Panc1 (cell line): ENCODE data around the gene KLK12. TPM values are rescaled to one million over a fixed set of nuclear protein-coding genes. Genes with fewer than 3 reads are reported as not detected.

Experiments used
- ATAC-seq: fragments of 200-7000 bp; cut with Tn5 transposase; 2 replicates; pipeline ENCODE4 v1.9.1; 2020; ENCODE audit warnings: mild to moderate bottlenecking, moderate library complexity
- Bru-seq: library from RNA; stranded (reverse); fragments of 400-500 nt; gene quantifications from one replicate; lab custom pipeline; 2021; lab: Mats Ljungman, UMichigan
- BruChase-seq, 2 experiments: library from RNA; stranded (reverse); fragments of 400-500 nt; gene quantifications; one replicate each; lab custom pipeline; 2021; lab: Mats Ljungman, UMichigan
- BruUV-seq: library from RNA; stranded (reverse); fragments of 400-500 nt; replicated peaks from 2 replicates; lab custom pipeline; 2021; lab: Mats Ljungman, UMichigan
- CTCF ChIA-PET: fragments of 300-600 bp; sonication (Branson Sonifier 250); formaldehyde crosslinking; loops from one replicate; lab custom pipeline; 2022; ENCODE audit warnings: antibody characterized with exemption; lab: Charles Lee
- POLR2A ChIA-PET: fragments of 300-600 bp; sonication (Branson Sonifier 250); formaldehyde crosslinking; loops from one replicate; lab custom pipeline; 2022; ENCODE audit warnings: antibody characterized with exemption; lab: Charles Lee
- DNase-seq: peaks from one replicate; pipeline ENCODE4 v3.0.0-alpha.2; 2010; ENCODE audit warnings: low read depth, low spot score
- H3K27ac ChIP-seq: 2 replicates; pipeline ENCODE4 v1.5.1; 2011; ENCODE audit warnings: mild to moderate bottlenecking, low read length, inconsistent platforms
- H3K27me3 ChIP-seq: fragments of 200-500 bp; sonication (Bioruptor generic); 2 replicates; pipeline ENCODE4 v1.6.0; 2014; ENCODE audit warnings: low read length, inconsistent platforms; ENCODE audit not compliant: control insufficient read depth, insufficient read depth
- H3K36me3 ChIP-seq: fragments of 200-500 bp; sonication (Bioruptor generic); 2 replicates; pipeline ENCODE4 v1.5.1; 2014; ENCODE audit warnings: inconsistent platforms, mild to moderate bottlenecking, low read length, moderate library complexity; ENCODE audit not compliant: control insufficient read depth, insufficient read depth
- H3K4me1 ChIP-seq: 2 replicates; pipeline ENCODE4 v1.5.1; 2011; ENCODE audit warnings: inconsistent platforms, mild to moderate bottlenecking, low read length, moderate library complexity; ENCODE audit not compliant: control insufficient read depth, insufficient read depth
- H3K4me3 ChIP-seq, 2 experiments: 2 replicates each; pipeline ENCODE4 v1.5.1; 2011 to 2012; ENCODE audit warnings: low read depth in 2 of 2, low read length in 2 of 2, mild to moderate bottlenecking in 2 of 2, inconsistent platforms in 1 of 2, moderate library complexity in 1 of 2
- H3K9me3 ChIP-seq: fragments of 200-500 bp; sonication (Bioruptor generic); 2 replicates; pipeline ENCODE4 v1.5.1; 2014; ENCODE audit warnings: low read depth, mild to moderate bottlenecking, inconsistent platforms, low read length, moderate library complexity; ENCODE audit not compliant: control insufficient read depth, insufficient read depth
- CTCF ChIP-seq: fragments of 450-650 bp; IDR thresholded peaks from 2 replicates; pipeline ENCODE4 v1.5.1; 2017; ENCODE audit warnings: mild to moderate bottlenecking
- POLR2AphosphoS5 ChIP-seq: IDR thresholded peaks from 2 replicates; pipeline ENCODE4 v1.6.1; 2012; ENCODE audit warnings: mild to moderate bottlenecking, low read depth, low read length, moderate library complexity
- REST ChIP-seq, 2 experiments: IDR thresholded peaks; 2 replicates each; pipeline ENCODE4 v1.6.1; 2011 to 2012; ENCODE audit warnings: low read depth in 2 of 2, control low read depth in 1 of 2, low read length in 1 of 2, mild to moderate bottlenecking in 1 of 2, moderate library complexity in 1 of 2; ENCODE audit not compliant: insufficient read depth in 1 of 2
- SIN3A ChIP-seq: IDR thresholded peaks from 2 replicates; pipeline ENCODE4 v1.6.1; 2012; ENCODE audit warnings: low read depth, mild to moderate bottlenecking, low read length, moderate library complexity, borderline replicate concordance; ENCODE audit not compliant: insufficient read depth
- TCF7L2 ChIP-seq: IDR thresholded peaks from 2 replicates; pipeline ENCODE4 v1.6.1; 2011; ENCODE audit warnings: mild to moderate bottlenecking, low read depth, low read length, inconsistent platforms
- in situ Hi-C: cut with HindIII; loops from 2 replicates; pipeline ENCODE4 v1.10.0; 2016; ENCODE audit warnings: low sequenced_read_pairs, low pct_unique_long_range_greater_than_20kb
- intact Hi-C: fragments of 100-400 bp; cut with micrococcal nuclease; formaldehyde crosslinking; loops from one replicate; pipeline ENCODE4 v1.10.0; 2022; ENCODE audit not compliant: unreplicated experiment
- long read RNA-seq: library from polyadenylated mRNA; unstranded; transcript quantifications from one replicate; pipeline ENCODE4 v2.0.0, GENCODE V29; 2021; ENCODE audit not compliant: unreplicated experiment
- polyA plus RNA-seq: library from polyadenylated mRNA; unstranded; fragments of >200 nt; gene quantifications from one replicate; pipeline ENCODE4 v1.2.1, GENCODE V29; 2012; ENCODE audit warnings: missing spikeins; ENCODE audit not compliant: insufficient read length
- total RNA-seq: library from RNA; stranded (reverse); gene quantifications from one replicate; pipeline ENCODE4 v1.2.1, GENCODE V29; 2021; ENCODE audit not compliant: unreplicated experiment

Gene KLK12
- not detected for total RNA-seq
- not detected for polyA plus RNA-seq
- not detected for Bru-seq, nascent RNA
- not detected for BruChase-seq, experiment 1, labeled RNA remaining after a 2-hour chase
- not detected for BruChase-seq, experiment 2, labeled RNA remaining after a 6-hour chase
- long read RNA-seq, result 0 reads

- Histone ChIP-seq H3K27ac (no peak within 1 kb of the TSS), H3K36me3 (no peaks in the 10 kb centered on the region), H3K4me3 (no peak within 1 kb of the TSS), H3K9me3 (no peaks in the 10 kb centered on the region), H3K4me1 (no peaks in the 10 kb centered on the region), H3K27me3 (no peaks in the 10 kb centered on the region)
- ChIA-PET POLR2A (interaction anchor here (0.6 kb wide), 1 partner anchor 16 kb away, joined by 11 read pairs; no protein-coding TSS in a partner anchor), CTCF (no interaction called here)
- in situ Hi-C loops, result no loop called here
- BruUV-seq, result no TSS peak
- DNase-seq, result no peak
- intact Hi-C loops, result no loop called here
- TF ChIP-seq CTCF, result no peak
- no peak for TF ChIP-seq REST (IDR thresholded peaks at IDR 0.05; ENCODE audit: insufficient read depth in 1 of 2, low read depth in 2 of 2, low read length in 1 of 2)
- TF ChIP-seq TCF7L2, result no peak
- TF ChIP-seq POLR2AphosphoS5, result no peak
- no peak for TF ChIP-seq SIN3A
- no peak for ATAC-seq
These were observed at the start of gene KLK12 for GRCh38 chr19:51034704-51035103. KLK12 (minus strand) TSS chr19:51035002; CDS start chr19:51034621, 381 bp downstream.

GRCh38 chr19:51084505-51084904, 49.7 kb upstream of the KLK12 start:
- in situ Hi-C loops, result no loop called here
- Histone ChIP-seq H3K36me3 (no peaks in the 10 kb centered on the region), H3K9me3 (no peaks in the 10 kb centered on the region), H3K4me3 (no peak overlapping the region), H3K27ac (no peak overlapping the region), H3K4me1 (no peaks in the 10 kb centered on the region), H3K27me3 (no peaks in the 10 kb centered on the region)
- ATAC-seq, result no peak
- POLR2A ChIA-PET, result no interaction called here
- no peak for DNase-seq
- TF ChIP-seq REST (IDR thresholded peaks at IDR 0.05; ENCODE audit: insufficient read depth in 1 of 2, low read depth in 2 of 2, low read length in 1 of 2) (no peak), CTCF (no peak), POLR2AphosphoS5 (no peak)
- BruUV-seq, result no TSS peak
- intact Hi-C loops, result no loop called here
- CTCF ChIA-PET, result interaction anchor here (0.6 kb wide), 1 partner anchor 253 kb away, joined by 6 read pairs; no protein-coding TSS in a partner anchor
